ENCODE results near the gene PLK2.

The PLK2 gene

GRCh38 chr5:58459146-58460001 lies 512 bp downstream of the PLK2 start (continued):
- TF ChIP-seq OSR2 (tag by site-specific recombination; IDR thresholded peaks at IDR 0.05) (no peak), ZBTB48 (tag by site-specific recombination; IDR thresholded peaks at IDR 0.05) (peak; percentile 13; the same call in 1 of the 2 replicates), ZBTB17 (tag by site-specific recombination; IDR thresholded peaks at IDR 0.05) (peak; percentile 45; the same call in 1 of the 2 replicates), SP3 (tag by site-specific recombination; IDR thresholded peaks at IDR 0.05) (no peak), ZNF510 (tag by site-specific recombination; IDR thresholded peaks at IDR 0.05; ENCODE audit: insufficient replicate concordance) (no peak), ZNF555 (tag by site-specific recombination; conservative IDR thresholded peaks at IDR 0.05) (no peak), PRDM4 (tag by site-specific recombination; IDR thresholded peaks at IDR 0.05) (no peak), ZNF214 (tag by site-specific recombination; IDR thresholded peaks at IDR 0.05; ENCODE audit: borderline replicate concordance) (no peak), ZNF423 (tag by site-specific recombination; IDR thresholded peaks at IDR 0.05) (no peak), ZNF624 (tag by site-specific recombination; IDR thresholded peaks at IDR 0.05) (no peak), ZNF626 (tag by site-specific recombination; IDR thresholded peaks at IDR 0.05) (no peak), HOXC10 (CRISPR knock-in tag; IDR thresholded peaks at IDR 0.05) (no peak), AEBP2 (tag by site-specific recombination; IDR thresholded peaks at IDR 0.05; ENCODE audit: borderline replicate concordance) (no peak), ZNF621 (tag by site-specific recombination; IDR thresholded peaks at IDR 0.05) (no peak), ZNF280D (tag by site-specific recombination; IDR thresholded peaks at IDR 0.05) (no peak), ZBTB49 (tag by site-specific recombination; IDR thresholded peaks at IDR 0.05; ENCODE audit: low read depth) (no peak), ZNF37A (tag by site-specific recombination; IDR thresholded peaks at IDR 0.05) (no peak), ZNF654 (tag by site-specific recombination; IDR thresholded peaks at IDR 0.05; ENCODE audit: low read depth) (no peak), ZBTB7A (tag by site-specific recombination; IDR thresholded peaks at IDR 0.05; ENCODE audit: low read depth) (no peak), ZNF513 (tag by site-specific recombination; IDR thresholded peaks at IDR 0.05) (no peak), ZFP37 (tag by site-specific recombination; IDR thresholded peaks at IDR 0.05) (no peak), PBX3 (CRISPR knock-in tag; IDR thresholded peaks at IDR 0.05) (peak; percentile 10; the same call in 1 of the 2 replicates), ZNF398 (tag by site-specific recombination; IDR thresholded peaks at IDR 0.05) (no peak)

Measured in HEK293 (cell line).